KMS-11 (cell line): ENCODE data around the gene CHCHD6.

Experiments used
- H2AFZ ChIP-seq: fragments of 200-600 bp; sonication (generic); 2 replicates; pipeline ENCODE4 v1.6.1; 2016; ENCODE audit warnings: antibody characterized with exemption, mixed run types, low read depth
- H3K27ac ChIP-seq: fragments of 200-600 bp; sonication (generic); 2 replicates; pipeline ENCODE4 v1.6.1; 2016; ENCODE audit warnings: mild to moderate bottlenecking, mixed run types
- H3K27me3 ChIP-seq: fragments of 200-600 bp; sonication (generic); 2 replicates; pipeline ENCODE4 v1.6.1; 2017; ENCODE audit warnings: mild to moderate bottlenecking, low read depth, mixed run types, moderate library complexity; ENCODE audit not compliant: insufficient read depth
- H3K36me3 ChIP-seq: fragments of 200-600 bp; sonication (generic); 2 replicates; pipeline ENCODE4 v1.6.1; 2017; ENCODE audit warnings: mild to moderate bottlenecking, mixed run types; ENCODE audit not compliant: insufficient read depth
- H3K4me1 ChIP-seq: fragments of 200-600 bp; sonication (generic); 2 replicates; pipeline ENCODE4 v1.6.1; 2016; ENCODE audit warnings: mild to moderate bottlenecking, low read depth, mixed run types; ENCODE audit not compliant: poor library complexity, severe bottlenecking
- H3K4me2 ChIP-seq: fragments of 200-600 bp; sonication (generic); 2 replicates; pipeline ENCODE4 v1.7.0; 2016; ENCODE audit warnings: mild to moderate bottlenecking, mixed run types
- H3K4me3 ChIP-seq: fragments of 200-600 bp; sonication (generic); IDR thresholded peaks from 2 replicates; pipeline ENCODE4 v1.6.1; 2017; ENCODE audit warnings: low read depth, low read length, mixed read lengths; ENCODE audit not compliant: insufficient read depth
- H3K79me2 ChIP-seq: fragments of 200-600 bp; sonication (generic); 2 replicates; pipeline ENCODE4 v1.6.1; 2016; ENCODE audit warnings: low read depth, mixed run types; ENCODE audit not compliant: insufficient read depth
- H3K9ac ChIP-seq: fragments of 200-600 bp; sonication (generic); 2 replicates; pipeline ENCODE4 v1.6.1; 2016; ENCODE audit warnings: mild to moderate bottlenecking, mixed run types
- H4K20me1 ChIP-seq: fragments of 200-600 bp; sonication (generic); 2 replicates; pipeline ENCODE4 v1.6.1; 2016; ENCODE audit warnings: mild to moderate bottlenecking, mixed run types; ENCODE audit not compliant: insufficient read depth
- CTCF ChIP-seq: fragments of 200-600 bp; sonication (generic); conservative IDR thresholded peaks from 2 replicates; pipeline ENCODE4 v1.6.1; 2017; ENCODE audit warnings: low read depth, mild to moderate bottlenecking, antibody characterized with exemption, low read length, moderate library complexity, mixed read lengths

CHCHD6 gene

DNA sequence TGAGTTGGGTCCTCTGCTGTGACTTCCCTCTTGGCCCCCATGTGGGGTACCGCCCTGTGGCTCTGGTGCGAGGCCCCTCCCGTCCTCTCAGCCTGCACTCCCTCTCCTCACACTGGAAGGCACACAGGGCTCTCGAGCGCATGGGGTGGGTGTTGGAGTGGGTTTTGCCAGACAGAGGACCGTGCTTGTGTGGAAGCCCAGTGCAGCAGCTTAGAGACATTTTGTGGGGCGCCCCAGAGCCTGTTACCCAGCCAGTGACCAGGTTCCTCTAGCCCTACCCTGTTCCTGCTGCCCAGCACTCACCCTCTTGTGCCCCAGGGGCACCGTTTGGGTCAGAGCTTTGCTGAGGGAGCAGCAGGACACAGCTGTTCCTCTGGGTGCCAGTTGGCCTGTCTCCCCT lies 288.7 kb downstream of the CHCHD6 start:
- Histone ChIP-seq H3K4me3 (no peak overlapping the region), H3K4me2 (no peak overlapping the region), H3K4me1 (no peaks in the 10 kb centered on the region), H3K9ac (no peak overlapping the region), H3K79me2 (peaks cover 25% of the 10 kb centered on the region; the same call in 1 of the 2 replicates), H3K27ac (no peak overlapping the region), H2AFZ (no peak overlapping the region), H4K20me1 (0 out of 2 replicates have a peak, but pooled peaks cover 5% of the 10 kb centered on the region), H3K36me3 (no peaks in the 10 kb centered on the region), H3K27me3 (no peaks in the 10 kb centered on the region)
- TF ChIP-seq CTCF, result no peak

GRCh38 chr3:126993436-126993835 lies 289.4 kb downstream of the CHCHD6 start:
- Histone ChIP-seq H4K20me1 (0 out of 2 replicates have a peak, but pooled peaks cover 5% of the 10 kb centered on the region), H3K27me3 (no peaks in the 10 kb centered on the region), H3K4me3 (no peak overlapping the region), H3K4me2 (no peak overlapping the region), H3K27ac (no peak overlapping the region), H3K79me2 (peaks cover 18% of the 10 kb centered on the region; the same call in 1 of the 2 replicates), H3K36me3 (no peaks in the 10 kb centered on the region), H3K9ac (no peak overlapping the region), H2AFZ (no peak overlapping the region), H3K4me1 (no peaks in the 10 kb centered on the region)
- no peak for TF ChIP-seq CTCF

DNA sequence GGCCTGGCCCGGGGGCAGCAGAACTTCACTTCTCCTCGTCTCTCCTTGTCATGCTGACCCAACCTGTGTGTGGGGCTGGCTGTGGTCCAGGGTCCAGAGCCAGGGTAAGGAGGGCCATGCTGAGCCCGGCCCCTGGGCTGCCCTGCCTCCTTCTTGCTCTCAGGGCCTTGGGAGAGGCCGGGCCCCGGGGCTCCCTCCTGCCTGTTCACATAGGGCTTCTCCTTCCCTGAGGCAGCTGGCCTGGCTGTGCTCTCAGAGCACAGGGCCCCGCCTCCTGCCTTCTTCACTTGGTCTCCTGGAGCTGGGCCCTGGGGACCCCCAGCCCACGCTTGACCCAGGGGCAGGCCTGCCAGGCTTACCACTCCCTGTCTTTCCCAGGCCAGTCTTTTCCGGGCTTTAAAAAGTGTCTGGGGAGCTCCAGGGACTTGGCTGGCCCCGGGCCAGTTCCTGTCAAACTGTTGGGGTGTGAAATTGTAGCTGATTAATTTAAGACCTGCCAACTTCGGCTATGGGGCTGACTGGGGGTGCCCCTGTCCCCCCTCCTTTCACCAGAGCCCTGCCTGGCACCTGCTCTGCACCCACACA lies 290.7 kb downstream of the CHCHD6 start:
- TF ChIP-seq CTCF, result no peak
- Histone ChIP-seq H3K79me2 (peaks cover 15% of the 10 kb centered on the region; the same call in 1 of the 2 replicates), H3K4me3 (no peak overlapping the region), H3K4me2 (no peak overlapping the region), H3K27ac (no peak overlapping the region), H3K27me3 (no peaks in the 10 kb centered on the region), H3K9ac (no peak overlapping the region), H2AFZ (no peak overlapping the region), H3K4me1 (no peaks in the 10 kb centered on the region), H3K36me3 (no peaks in the 10 kb centered on the region), H4K20me1 (0 out of 2 replicates have a peak, but pooled peaks cover 5% of the 10 kb centered on the region)

GRCh38 chr3:126995254-126995780 lies 291.3 kb downstream of the CHCHD6 start:
- 0 out of 2 replicates have a peak, but pooled peaks cover 5% of the 10 kb centered on the region for H4K20me1 ChIP-seq

More at GRCh38 chr3:126995254-126995780, 291.3 kb downstream of the CHCHD6 start:
- Histone ChIP-seq H3K36me3 (no peaks in the 10 kb centered on the region), H3K27ac (no peak overlapping the region), H3K79me2 (peaks cover 15% of the 10 kb centered on the region; the same call in 1 of the 2 replicates), H3K4me2 (no peak overlapping the region), H3K4me3 (no peak overlapping the region), H3K9ac (no peak overlapping the region), H3K27me3 (no peaks in the 10 kb centered on the region), H3K4me1 (no peaks in the 10 kb centered on the region), H2AFZ (no peak overlapping the region)
- TF ChIP-seq CTCF, result no peak
